ENCODE results near the gene CRADD.
"Not testable (repeated sequence)": the region's sequence is repeated elsewhere in the genome, so short reads cannot be mapped to it uniquely, and the experiment has no call there.

The CRADD gene

DNA sequence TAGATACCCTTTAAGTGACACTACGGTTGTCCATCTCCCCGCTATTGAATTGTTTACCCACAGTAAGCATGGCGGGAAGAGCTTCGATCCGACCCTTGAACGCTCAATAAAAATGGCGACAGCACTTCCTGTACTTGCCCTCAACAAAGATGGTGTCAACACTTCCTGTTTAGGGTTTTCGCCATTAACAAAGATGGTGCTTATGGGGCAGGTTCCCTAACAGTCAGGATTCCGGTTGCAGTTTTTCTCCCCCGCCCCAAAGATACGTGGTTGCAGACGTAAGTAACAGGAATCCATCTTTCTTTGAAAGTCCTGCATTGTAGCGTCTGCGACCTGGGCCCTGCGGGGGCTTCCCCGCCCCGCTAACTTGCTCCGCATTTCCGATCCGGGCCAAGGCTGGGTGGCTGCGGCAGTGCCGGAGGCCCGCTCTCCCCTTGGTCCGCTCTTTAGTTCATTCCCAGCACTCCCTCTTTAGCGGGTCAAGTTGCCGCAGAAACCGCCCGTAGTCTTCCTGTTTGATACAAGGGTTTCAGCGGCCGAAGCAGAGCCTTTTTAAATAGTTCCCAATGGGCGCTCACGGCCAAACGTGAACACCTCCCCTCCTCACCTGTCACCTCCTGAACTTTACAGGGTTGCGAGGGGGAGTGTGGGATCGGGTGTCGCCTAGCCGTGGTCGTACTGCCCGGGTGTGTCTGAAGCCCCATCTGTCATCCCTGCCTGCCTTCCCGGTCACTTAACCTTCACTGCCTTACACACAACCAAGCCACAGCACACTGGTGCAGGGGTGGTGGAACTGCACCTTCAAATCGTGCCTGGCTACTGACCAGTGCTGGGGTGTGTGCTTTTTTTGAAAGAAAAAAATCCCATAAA is at the start of gene CRADD:
CRADD (plus strand) TSS at position 181 of the 870 bp plus-strand sequence.
- DNase-seq = peak; percentile 92 to 97

- DNase-seq = no peak
These were observed 44.8 kb upstream of the CRADD start for GRCh38 chr12:93632383-93632782.

DNA sequence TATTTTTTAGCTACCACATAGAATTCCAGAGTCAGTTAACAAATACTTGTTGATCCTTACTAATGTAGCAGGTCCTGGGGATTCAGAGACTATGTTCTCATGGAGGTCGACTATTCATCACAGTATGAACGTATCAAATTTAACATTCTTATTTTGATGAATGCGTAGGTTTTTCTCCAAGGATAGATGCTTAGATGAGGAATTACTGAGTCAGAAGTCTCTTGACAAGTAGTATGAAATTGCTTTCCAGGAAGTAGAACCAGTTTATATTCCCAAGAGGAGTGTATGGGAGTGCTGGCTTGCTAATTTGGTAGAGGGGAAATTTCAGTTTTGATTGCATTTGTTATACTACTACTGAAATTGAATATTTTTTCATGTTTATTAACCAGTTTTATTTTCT is 42.8 kb upstream of the CRADD start:
- DNase-seq = no peak

DNA sequence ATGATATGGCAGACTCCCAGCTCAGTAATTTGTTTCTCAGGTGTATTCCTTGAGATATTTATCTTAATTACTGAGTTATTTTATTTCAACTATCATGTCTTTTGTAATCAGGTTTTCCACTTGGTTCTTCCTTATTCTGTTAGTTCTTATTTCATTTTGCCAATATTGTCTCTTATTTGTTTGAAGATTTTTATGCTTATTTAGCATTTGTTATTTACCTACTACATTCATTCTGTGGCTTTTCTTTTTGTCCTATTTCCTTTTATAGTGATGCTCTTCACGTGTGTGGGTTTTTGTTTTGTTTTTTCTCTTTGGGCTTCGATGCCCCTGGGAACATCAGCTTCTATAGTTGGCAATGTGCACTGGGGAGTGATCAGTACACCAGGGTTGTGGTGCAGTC is 40.5 kb upstream of the CRADD start:
- DNase-seq = no peak

DNA sequence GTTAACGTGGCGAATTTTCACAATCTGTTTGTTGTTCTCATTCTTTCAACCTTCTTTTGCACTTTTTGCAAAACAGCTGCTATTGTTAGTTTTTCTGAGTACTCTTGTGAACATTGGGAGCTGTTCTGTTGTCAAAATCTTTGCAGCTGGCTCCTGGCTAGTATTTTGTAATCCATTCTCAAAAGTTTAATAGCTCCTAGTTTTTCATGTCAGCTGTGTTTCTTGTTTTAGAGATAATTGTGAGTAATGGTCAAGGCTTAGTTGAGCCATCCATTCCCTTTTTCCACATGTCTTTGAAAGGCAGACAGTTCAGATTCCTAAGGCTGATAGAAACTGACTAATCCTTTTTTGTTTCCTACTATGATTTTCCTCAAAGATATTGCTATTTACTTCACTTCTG is 39.1 kb upstream of the CRADD start:
- no peak for DNase-seq

GRCh38 chr12:93638954-93639353 is 38.2 kb upstream of the CRADD start:
- DNase-seq = no peak

DNA sequence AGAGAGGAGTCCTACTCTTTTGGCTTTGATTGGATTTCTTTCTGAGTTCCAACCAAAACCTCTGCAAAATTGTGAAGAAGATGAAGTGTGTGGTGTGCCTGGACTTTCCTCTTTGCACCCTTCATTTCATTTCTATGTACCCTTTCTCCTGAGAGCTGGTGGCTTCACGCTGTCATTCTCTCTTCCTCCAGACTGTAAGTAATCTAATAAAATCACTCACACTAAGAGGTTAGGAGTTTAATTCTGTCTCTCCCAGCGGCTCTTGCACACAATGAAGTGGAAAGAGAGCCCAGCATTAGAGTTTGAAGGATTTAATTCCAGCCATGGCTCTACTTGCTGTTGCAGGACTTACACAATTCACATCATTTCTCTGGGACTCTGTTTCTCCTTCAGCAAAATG is 37.8 kb upstream of the CRADD start:
- no peak for DNase-seq

DNA sequence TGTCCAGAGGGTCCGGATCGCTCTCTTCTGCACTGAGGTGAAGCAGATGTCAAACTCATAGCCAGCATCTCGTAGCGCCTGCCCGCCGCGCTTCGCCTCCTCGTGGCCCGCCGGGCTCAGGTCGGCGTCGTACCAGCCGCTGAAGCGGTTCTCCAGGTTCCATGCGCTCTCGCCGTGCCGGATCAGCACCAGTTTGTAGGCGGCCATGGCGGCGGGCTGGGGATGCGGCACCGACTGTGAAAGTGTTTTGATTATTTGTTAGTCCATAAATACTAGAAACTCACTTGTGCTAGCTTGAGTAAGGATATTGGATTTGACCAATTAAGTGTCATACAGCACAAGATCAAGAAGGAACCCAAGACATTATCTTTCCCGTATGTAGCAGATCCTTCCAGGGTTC is 35.8 kb upstream of the CRADD start:
- DNase-seq = not testable (repeated sequence)

GRCh38 chr12:93642751-93643150 is 34.4 kb upstream of the CRADD start:
- no peak for DNase-seq

- no peak for DNase-seq
These were observed 31.5 kb upstream of the CRADD start for GRCh38 chr12:93645702-93646101.

DNA sequence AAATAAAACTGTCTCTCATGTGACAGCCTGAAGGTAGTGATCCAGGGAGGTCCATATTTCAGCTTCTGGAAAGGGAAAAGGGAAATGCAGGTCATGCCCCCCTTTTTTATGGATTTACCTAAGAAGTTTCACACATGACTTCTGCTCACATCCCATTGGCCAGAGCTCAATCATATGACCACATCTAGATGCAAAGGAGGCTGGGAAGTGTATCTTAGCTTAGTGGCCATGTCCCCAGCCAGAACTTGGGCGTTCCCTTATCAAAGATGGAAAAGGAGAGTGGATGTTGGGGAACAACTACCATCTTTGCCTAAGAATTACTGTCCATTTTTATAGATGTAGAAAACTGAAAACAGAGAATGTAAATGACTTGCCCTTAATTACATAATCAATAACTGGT is 26.5 kb upstream of the CRADD start:
- DNase-seq = no peak

GRCh38 chr12:93653079-93653478 is 24.1 kb upstream of the CRADD start:
- DNase-seq = no peak

GRCh38 chr12:93653712-93654111 is 23.5 kb upstream of the CRADD start:
- DNase-seq = no peak

- DNase-seq = no peak
These were observed 22.8 kb upstream of the CRADD start for GRCh38 chr12:93654421-93654820.

DNA sequence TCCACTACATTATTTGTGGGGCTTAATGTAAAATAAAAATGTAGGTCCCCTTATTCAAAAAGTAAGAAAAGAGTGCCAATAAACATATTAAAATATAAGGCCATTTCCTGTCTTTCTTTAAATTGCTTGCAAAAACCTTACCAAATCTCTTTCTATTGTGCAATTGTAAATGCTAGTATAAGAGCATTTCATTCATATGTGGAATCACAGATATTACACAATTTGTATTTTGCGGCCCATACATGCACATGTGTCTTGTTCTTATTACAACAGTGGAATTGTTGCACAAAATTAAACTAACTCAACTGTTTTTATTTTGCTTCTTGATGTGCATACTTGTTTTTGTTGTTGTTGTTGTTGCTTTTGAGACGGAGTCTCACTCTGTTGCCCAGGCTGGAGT is 20.1 kb upstream of the CRADD start:
- no peak for DNase-seq

- no peak for DNase-seq
These were observed 16.2 kb upstream of the CRADD start for GRCh38 chr12:93661021-93661420.

- DNase-seq = peak in 1 of 2 experiments; percentile 16
These were observed 14.0 kb upstream of the CRADD start for GRCh38 chr12:93663006-93663728.

DNA sequence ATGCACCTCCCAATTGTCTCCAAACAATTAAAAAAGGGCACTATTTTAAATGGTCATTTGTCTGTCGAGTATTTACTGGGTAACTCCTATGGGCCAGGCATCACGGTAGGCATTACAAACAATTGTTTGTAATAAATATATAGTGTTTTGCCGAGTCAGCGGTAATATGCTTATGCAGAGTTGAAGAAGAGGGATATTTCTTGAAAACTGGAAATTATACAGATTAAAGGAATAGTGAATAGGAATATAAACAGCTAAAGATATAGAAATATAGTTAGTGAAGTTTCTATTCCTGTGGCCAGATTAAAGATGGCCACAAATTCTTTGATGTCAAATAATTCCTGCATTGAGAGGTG is 13.5 kb upstream of the CRADD start:
- no peak for DNase-seq

DNA sequence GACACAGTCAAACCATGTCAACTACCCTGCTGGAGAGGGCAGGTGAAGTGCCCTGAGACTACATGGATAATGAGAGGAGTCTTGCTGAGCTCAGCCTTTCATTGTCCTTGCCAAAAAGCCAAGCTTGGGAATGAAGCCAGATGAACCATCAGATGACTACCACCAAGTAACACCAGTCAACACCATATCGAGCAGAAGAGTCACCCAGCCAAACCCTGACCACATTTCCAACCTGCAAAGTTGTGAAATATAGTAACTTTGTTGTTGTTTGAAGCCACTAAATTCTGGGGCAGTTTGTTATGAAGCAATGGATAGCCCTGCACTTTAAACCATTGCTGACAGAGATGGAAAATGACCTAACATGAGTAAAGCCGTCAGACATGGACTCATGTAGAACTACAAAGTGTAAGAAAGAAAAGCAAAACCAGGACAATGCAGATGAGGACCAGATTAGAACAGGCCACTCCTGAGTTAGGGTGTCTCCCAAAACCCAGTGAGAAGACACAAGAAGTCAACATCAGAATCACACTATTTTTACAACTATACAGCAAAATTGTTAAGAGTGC is 12.5 kb upstream of the CRADD start:
- no peak for DNase-seq

- no peak for DNase-seq
These were observed 9.5 kb upstream of the CRADD start for GRCh38 chr12:93667672-93668071.

DNA sequence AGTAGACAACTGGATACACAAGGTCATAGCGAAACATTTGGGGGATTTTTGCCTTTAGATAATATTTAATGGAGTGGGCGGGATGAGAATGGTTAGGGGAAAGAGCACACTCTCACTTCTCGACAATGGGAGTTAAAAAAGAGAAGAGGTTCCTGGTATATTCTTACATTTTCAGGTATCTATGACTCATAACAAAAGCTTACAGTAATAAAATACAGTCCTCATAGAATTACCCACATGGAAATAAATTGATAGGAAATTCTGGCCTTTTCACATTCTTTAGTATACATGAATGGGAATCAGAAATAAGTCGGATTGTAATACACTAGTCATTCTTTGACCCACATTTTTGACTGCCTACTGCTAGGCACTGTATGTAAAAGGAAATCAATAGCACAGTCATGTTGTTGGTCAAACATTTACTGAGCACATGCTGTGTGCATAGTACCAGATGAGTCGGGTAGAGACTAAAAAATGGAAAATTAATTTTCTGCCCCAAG is 8.2 kb upstream of the CRADD start:
- DNase-seq = no peak

GRCh38 chr12:93669452-93669851 is 7.7 kb upstream of the CRADD start:
- DNase-seq = no peak

GRCh38 chr12:93670104-93670503 is 7.1 kb upstream of the CRADD start:
- DNase-seq = no peak

DNA sequence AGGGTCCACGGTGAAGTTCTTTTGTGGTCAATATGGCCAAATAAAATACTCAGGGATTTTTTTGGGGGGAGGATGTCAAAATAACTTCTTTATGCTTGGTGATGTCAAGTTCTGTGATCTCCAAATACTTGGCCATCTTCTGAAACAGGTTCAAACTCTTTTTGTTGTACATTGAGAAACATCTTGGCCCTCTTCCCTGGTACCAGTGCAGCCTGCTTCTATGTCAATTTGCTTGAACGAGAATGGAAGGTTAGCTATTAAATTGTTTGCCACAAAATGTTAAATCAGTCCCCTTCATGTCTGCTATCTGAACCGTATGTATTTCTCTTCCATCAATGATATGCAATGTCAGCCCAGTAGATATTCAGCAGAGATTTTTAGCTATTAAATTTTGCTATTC is 6.1 kb upstream of the CRADD start:
- DNase-seq = no peak
